Activated CD8-positive, alpha-beta T cell treated with anti-CD3 and anti-CD28 coated beads for 36 hours (primary cell): ENCODE results near the gene HOXB1. TPM values are rescaled to one million over a fixed set of nuclear protein-coding genes. Genes with fewer than 3 reads are reported as not detected.

ENCODE experiments used
- ATAC-seq: fragments of 200-7000 bp; cut with Tn5 transposase; one replicate; pipeline ENCODE4 v1.10.0; 2021; ENCODE audit warnings: mild to moderate bottlenecking, moderate library complexity
- CTCF ChIA-PET: fragments of 350-600 bp; sonication (Branson Sonifier 250); formaldehyde crosslinking; loops from one replicate; lab custom pipeline; 2021; ENCODE audit warnings: antibody characterized with exemption; lab: Charles Lee
- POLR2A ChIA-PET: fragments of 350-600 bp; sonication (Branson Sonifier 250); formaldehyde crosslinking; loops from one replicate; lab custom pipeline; 2021; ENCODE audit warnings: antibody characterized with exemption; lab: Charles Lee
- DNase-seq: peaks from one replicate; pipeline ENCODE4 v3.0.0-alpha.2; 2020
- H3K27ac Mint-ChIP-seq: one replicate; pipeline ENCODE4 v1.8.0; 2021; ENCODE audit warnings: mild to moderate bottlenecking, mixed read lengths
- H3K27me3 Mint-ChIP-seq: one replicate; pipeline ENCODE4 v1.8.0; 2021; ENCODE audit warnings: mixed read lengths
- H3K36me3 Mint-ChIP-seq: one replicate; pipeline ENCODE4 v1.8.0; 2021; ENCODE audit warnings: low read depth, mixed read lengths
- H3K4me1 Mint-ChIP-seq: one replicate; pipeline ENCODE4 v1.8.0; 2021; ENCODE audit warnings: low read depth, mixed read lengths
- H3K4me3 Mint-ChIP-seq: one replicate; pipeline ENCODE4 v1.8.0; 2021; ENCODE audit warnings: mild to moderate bottlenecking, moderate library complexity, mixed read lengths
- H3K9me3 Mint-ChIP-seq: one replicate; pipeline ENCODE4 v1.8.0; 2021; ENCODE audit warnings: mixed read lengths
- CTCF ChIP-seq: fragments of 200-600 bp; IDR thresholded peaks from one replicate; pipeline ENCODE4 v1.8.0; 2022; ENCODE audit warnings: antibody characterized with exemption, mild to moderate bottlenecking
- intact Hi-C: fragments of 100-400 bp; cut with micrococcal nuclease; formaldehyde crosslinking; loops from one replicate; pipeline ENCODE4 v1.10.0; 2022
- total RNA-seq, 2 experiments: library from RNA; stranded (reverse); gene quantifications; one replicate each; pipeline ENCODE4 v1.2.3, GENCODE V29; 2021

Gene HOXB1
- total RNA-seq, 2 experiments from 2014 or later: not detected

DNA sequence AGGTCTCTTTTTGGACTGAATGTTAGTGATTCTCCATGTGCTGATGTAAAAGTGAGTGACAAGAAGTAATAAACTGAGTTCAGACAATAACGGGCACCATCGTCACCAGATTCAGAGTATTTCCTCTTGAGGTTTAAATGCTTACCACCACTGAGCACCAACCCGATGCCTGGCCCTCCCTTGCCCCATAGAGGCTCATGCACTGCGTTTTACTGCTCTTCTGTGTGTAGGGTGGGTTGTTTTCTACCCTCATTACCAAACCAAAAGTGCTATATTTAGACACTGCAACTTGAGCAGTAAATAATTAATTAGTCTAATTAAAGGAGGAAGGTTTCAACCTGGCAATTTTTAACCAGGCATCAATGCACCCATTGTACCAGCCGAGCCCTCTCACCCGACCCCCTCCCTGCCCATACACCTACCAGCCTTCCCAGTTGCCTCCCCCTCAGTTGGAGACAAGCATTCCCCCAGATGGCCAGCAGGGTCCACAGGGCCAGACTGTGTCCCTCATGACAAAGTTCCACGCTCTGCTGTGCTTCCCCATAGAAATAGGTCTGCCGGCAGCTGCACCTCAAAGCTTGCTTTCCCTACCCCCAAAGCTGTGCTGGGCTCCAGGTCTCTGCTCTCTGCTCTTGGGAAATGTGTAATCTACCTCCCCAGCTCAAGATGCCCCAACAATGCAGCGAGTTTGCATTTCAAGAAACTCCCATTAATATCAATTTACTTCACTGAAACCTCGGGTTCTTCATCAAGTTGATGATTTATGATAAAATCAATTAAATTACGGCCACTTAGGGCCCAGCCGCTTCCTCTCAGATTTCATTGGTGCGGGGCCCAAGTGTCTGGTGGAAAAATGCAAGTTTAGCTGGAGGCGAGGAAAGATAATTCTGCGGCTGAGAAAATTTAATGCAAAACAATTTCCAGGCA lies 31.3 kb upstream of the HOXB1 start:
- Mint-ChIP-seq H3K4me3 (no peak overlapping the region), H3K9me3 (no peaks in the 10 kb centered on the region), H3K27ac (no peak overlapping the region), H3K4me1 (peaks cover 4% of the 10 kb centered on the region), H3K27me3 (no peaks in the 10 kb centered on the region), H3K36me3 (no peaks in the 10 kb centered on the region)
- POLR2A ChIA-PET: no interaction called here
- DNase-seq: no peak
- no peak for TF ChIP-seq CTCF
- ATAC-seq: no peak
- CTCF ChIA-PET: interaction anchor here (0.8 to 1.2 kb wide), 2 partner anchors 13 to 186 kb away, joined by 3 to 4 read pairs; no protein-coding TSS in a partner anchor
- intact Hi-C loops: no loop called here

DNA sequence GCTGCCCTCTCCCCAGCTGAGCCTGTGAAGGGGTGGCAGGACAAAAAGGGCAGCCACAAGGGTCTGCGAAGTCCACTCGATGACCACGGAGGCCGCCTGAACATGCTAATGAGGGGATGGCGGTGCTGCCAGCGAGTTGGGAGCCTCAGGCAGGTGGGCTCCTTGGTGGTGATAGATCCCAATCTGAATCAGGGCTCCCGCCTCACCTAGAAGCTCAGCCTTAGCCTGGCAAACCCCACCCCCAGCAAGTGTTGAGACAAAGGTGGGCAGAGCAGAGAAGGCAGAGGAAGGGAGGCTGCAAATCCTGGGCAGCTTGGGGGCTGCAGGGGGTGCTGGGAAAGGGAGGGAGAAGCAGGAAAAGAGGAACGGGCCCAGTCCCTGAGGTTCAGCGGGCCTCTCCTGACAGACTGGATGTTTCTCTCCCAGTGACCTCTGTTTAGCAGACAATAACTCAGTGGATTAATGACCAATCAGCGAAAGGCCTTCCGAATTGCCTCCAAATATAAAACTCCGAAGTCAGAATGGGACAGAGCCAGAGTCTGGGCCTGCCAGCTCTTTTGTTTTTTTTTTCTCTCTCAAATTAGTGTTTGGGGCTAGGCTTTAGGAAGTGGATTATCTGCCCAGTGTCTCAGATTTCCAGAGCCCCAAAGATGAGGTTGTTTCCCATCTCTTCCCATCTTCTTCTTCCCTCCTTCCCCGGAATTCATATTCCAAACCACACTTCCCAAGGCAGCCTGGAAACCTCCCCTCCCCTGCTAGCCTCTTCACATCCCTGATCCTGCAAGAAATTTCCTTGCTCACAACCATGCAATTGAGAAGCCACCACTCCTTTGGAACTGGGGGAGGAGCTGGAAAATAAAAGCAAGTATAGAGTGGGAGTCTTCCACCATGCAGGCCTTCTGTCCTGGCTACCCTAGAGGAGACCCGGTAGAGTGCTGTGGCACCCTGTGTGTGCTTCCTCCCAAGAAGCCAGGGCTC lies 29.3 kb upstream of the HOXB1 start:
- Mint-ChIP-seq H3K4me3 (no peak overlapping the region), H3K4me1 (peaks cover 7% of the 10 kb centered on the region), H3K9me3 (no peaks in the 10 kb centered on the region), H3K27ac (no peak overlapping the region), H3K36me3 (no peaks in the 10 kb centered on the region), H3K27me3 (peaks cover 1% of the 10 kb centered on the region)
- CTCF ChIA-PET: no interaction called here
- DNase-seq (no peak), ATAC-seq (no peak)
- intact Hi-C loops: no loop called here
- no peak for TF ChIP-seq CTCF
- POLR2A ChIA-PET: interaction anchor here (0.5 to 0.9 kb wide), 2 partner anchors 11 to 17 kb away, joined by 3 read pairs; no protein-coding TSS in a partner anchor

DNA sequence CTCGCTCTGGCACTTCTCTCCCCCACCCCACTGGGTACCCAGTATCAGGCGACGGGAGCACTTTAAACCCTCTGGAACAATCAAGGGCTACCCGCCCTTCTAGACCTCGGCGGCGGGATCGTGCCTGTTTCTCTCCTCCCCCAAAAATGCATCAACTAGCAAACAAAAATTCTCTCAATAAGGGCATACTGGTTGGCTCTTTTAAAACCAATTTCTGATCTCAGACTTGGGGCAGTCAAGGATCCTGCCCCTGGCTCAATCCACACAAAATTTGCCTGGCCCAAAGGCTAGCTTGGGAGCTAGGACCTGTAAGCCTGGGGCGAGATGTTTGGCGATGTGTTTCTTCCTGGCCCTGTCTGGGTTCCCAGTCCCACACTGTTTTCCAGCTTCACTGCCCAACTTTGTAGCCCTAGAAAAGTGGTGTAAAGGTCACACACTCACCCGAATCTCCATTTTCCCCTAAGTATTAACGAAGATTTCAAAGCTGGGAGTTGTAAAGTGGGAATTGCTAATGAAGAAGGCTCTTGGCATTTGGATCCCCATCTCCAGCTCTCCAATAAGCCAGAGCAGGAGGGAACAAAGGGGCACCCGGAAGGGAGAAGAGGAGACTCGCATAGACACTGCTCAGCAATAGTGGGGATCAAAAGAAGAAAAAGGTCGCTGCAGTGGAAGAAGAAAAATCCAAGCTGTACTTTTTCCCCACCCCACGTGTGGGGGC lies 28.5 kb upstream of the HOXB1 start:
- intact Hi-C loops: no loop called here
- ChIA-PET CTCF (no interaction called here), POLR2A (interaction anchor here (0.9 kb wide), 1 partner anchor 10 kb away, joined by 3 read pairs; no protein-coding TSS in a partner anchor)
- Mint-ChIP-seq H3K36me3 (no peaks in the 10 kb centered on the region), H3K9me3 (no peaks in the 10 kb centered on the region), H3K4me3 (no peak overlapping the region), H3K27me3 (peaks cover 1% of the 10 kb centered on the region), H3K27ac (no peak overlapping the region), H3K4me1 (peaks cover 7% of the 10 kb centered on the region)
- ATAC-seq (no peak), DNase-seq (no peak)
- TF ChIP-seq CTCF: no peak

GRCh38 chr17:48558831-48559121 lies 28.0 kb upstream of the HOXB1 start:
- intact Hi-C loops: no loop called here
- DNase-seq (no peak), ATAC-seq (no peak)
- TF ChIP-seq CTCF: no peak
- no peaks in the 10 kb centered on the region for H3K36me3 Mint-ChIP-seq
- no peak overlapping the region for H3K27ac Mint-ChIP-seq
- H3K9me3 Mint-ChIP-seq: no peaks in the 10 kb centered on the region
- ChIA-PET CTCF (no interaction called here), POLR2A (interaction anchor here (0.9 kb wide), 1 partner anchor 10 kb away, joined by 3 read pairs; no protein-coding TSS in a partner anchor)
- peaks cover 1% of the 10 kb centered on the region for H3K27me3 Mint-ChIP-seq
- no peak overlapping the region for H3K4me3 Mint-ChIP-seq
- peaks cover 7% of the 10 kb centered on the region for H3K4me1 Mint-ChIP-seq
